Measurements from ENCODE around the gene MED28.
A peak's percentile ranks its signal among the peaks of the same experiment; 100 is the strongest.
"Not testable (repeated sequence)": the region's sequence is repeated elsewhere in the genome, so short reads cannot be mapped to it uniquely, and the experiment has no call there.

MED28 gene

DNA sequence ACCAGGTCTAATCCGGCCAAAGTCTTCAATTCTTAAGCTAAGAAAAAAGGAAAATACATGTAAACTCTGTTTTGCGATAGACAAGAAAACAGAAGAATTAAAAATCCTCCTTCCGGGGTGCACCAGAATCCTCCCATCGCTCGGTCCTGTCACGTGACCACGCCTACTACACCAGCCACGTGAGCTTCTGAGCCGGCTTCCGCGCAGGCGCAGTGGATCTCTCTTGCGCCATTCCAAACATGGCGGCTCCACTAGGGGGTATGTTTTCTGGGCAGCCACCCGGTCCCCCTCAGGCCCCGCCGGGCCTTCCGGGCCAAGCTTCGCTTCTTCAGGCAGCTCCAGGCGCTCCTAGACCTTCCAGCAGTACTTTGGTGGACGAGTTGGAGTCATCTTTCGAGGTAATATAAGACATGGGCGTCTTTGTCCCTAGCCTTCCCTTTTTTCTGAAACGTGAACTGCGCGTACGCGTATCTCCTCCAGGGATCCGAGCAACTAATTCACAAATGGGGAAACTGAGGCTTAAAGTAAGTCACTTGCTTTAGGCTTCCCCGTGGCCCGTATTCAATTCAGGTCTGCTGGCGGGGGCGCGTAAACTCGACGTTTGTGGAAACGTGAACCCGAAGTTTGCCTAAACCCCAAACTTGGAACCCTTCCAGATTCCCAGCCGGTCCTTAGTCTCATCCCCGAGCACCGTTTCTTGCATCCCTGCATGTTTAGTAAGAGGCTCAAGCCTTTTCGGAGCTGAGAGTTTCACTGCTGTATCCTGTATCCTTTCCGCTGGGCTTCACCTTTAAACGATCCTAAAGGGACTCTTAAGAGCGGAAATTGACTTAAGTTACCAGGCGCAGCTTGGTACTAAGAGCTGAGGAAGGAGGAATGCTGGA lies at the start of gene MED28:
Gene MED28 (plus strand): TSS at position 226 of the 884 bp plus-strand sequence. CDS start 14 bp downstream, at position 240.
- peak; percentile 84 for DNase-seq

GRCh38 chr4:17565846-17566245 lies 48.6 kb upstream of the MED28 start:
- DNase-seq = no peak

- no peak for DNase-seq
These were observed 47.2 kb upstream of the MED28 start for GRCh38 chr4:17567271-17567670.

DNA sequence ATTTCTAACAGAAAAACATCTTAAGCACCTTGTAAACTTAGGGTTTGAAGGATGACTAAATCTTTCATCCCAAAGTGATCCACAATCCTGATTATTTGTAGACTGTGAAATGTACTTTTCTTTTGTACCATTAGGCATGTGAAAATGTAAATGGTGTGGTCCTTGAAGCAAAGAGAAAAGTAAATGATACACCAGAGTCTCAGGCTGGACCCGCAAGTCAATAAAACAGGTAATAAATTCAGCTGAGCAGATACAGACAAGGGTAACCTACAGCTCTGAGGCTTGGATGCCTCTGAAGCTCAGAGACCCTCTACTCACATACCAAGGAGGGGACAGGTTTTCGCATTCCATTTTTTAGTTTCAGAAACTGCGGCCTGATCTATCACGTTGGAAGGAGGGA lies 40.2 kb upstream of the MED28 start:
- no peak for DNase-seq

GRCh38 chr4:17575177-17575576 lies 39.3 kb upstream of the MED28 start:
- not testable (repeated sequence) for DNase-seq

GRCh38 chr4:17576932-17577664 lies 37.3 kb upstream of the MED28 start, which contains the start of gene LAP3:
LAP3 (plus strand) TSS chr4:17577198; CDS start chr4:17577466, 268 bp downstream.
- DNase-seq = peak; percentile 78

- no peak for DNase-seq
These were observed 36.6 kb upstream of the MED28 start for GRCh38 chr4:17577665-17578481.

- no peak for DNase-seq
These were observed 36.0 kb upstream of the MED28 start for GRCh38 chr4:17578482-17578891.

DNA sequence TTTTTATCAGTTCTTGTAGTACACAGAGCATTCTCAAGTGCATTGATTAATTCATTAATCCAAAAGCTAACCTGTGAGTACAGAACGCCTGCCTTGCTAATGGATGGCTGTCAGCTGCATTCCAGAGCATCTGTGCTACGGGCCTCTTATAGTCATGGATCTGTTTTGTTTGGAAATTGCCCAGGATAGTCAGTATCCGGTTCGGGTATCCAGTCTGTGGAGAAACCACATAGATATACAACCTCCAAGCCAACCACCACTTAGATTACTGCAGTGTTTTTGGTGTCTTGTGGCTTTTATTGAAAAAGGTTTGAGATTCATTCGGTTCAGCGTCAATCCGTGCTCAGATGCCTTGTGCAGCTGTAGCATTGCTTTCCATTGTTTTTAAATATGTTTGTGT lies 33.5 kb upstream of the MED28 start:
- no peak for DNase-seq

GRCh38 chr4:17583276-17583675 lies 31.2 kb upstream of the MED28 start:
- DNase-seq = no peak

- no peak for DNase-seq
These were observed 30.5 kb upstream of the MED28 start for GRCh38 chr4:17583941-17584340.

GRCh38 chr4:17584521-17585213 lies 29.8 kb upstream of the MED28 start:
- no peak for DNase-seq

DNA sequence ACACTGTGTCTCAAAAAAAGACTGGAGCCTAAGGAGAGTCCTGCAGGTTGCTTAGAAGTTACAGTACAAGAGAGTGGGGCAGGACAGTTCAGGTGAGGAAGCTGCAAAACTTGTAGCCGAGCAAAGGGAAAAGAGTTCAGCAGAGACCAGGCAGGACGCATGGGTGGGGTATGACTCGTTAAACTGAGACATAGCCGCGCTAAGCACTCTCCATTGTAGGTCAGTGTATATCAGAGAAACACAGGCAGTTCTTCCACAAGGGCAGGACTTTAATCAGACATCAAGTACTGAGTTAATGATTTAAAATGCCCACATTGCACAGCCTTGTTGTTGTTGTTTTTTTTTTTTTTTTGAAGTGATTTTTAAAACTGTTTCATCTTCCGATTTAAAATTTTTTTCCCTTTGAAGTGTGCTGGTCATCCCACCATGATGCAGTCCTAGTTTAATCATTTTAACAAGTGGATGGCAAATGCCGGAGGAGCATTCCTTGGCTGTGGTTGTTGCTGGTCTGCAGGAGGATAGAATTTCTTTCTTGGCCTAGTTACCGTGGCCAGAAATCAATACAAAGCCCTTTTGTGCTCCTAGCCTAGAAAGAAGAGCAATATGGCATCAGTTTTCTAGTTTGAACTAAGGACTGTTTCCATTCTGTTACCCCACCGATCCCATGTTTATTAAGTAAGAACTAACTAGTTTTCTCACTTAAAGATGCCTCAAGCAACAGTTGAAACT lies 27.2 kb upstream of the MED28 start:
- no peak for DNase-seq

DNA sequence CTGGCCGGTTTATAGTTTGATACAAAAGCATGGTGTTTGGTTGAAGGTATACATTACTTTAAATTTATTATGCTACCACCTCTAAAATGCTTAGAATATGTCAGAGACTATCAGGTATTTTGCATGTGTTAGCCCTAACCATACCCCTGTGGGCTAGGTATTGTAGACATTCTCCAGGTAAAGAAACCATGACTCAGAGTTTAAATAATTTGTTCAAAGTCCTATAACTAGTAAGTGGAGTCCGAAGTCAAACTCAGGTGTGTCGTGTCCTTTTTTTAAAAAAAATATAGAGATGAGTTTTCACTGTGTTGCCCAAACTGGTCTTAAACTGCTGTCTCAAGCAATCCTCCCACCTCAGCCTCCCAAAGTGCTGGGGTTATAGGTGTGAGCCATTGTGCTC lies 25.1 kb upstream of the MED28 start:
- DNase-seq = no peak

GRCh38 chr4:17595471-17596005 lies 18.9 kb upstream of the MED28 start:
- no peak for DNase-seq

- DNase-seq = no peak
These were observed 16.9 kb upstream of the MED28 start for GRCh38 chr4:17597517-17597916.

DNA sequence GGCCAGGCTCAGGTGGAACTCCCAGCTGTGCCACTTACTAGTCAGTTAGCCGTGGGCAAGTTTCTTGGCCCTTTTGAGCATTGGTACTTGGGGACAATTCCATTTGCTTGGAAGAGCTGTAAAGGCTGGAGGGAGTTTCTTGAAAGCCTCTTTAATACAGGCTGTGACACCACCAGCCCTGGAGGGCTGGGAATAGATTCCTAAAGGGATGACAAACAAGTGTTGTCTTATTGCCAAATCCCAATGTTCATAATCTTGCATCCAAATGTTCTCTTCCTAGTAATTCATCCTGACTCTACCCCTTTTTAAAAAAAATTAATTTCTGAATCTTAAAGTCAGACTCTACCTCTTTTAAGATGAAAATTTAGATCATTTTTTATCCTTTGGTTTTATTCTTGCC lies 14.6 kb upstream of the MED28 start:
- no peak for DNase-seq

DNA sequence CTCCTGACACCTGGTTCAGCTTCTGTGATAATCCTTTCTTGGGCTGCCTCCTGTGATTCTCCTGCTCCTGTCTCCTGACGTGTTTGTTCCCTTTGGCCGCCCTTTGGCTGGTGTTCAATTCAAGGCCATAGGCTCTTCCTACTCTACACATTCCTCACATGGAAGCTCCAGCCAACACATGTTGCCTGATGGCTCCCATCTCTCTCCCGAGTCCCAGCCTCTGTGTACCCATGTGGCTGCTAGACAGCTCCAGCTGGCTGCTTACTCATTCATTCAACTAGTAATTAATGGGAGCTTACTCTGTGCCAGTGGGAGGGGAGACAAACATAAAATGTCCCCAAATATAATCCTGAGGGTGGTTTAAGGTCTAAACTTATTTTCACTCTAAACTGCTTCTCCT lies 9.2 kb upstream of the MED28 start:
- DNase-seq = no peak

DNA sequence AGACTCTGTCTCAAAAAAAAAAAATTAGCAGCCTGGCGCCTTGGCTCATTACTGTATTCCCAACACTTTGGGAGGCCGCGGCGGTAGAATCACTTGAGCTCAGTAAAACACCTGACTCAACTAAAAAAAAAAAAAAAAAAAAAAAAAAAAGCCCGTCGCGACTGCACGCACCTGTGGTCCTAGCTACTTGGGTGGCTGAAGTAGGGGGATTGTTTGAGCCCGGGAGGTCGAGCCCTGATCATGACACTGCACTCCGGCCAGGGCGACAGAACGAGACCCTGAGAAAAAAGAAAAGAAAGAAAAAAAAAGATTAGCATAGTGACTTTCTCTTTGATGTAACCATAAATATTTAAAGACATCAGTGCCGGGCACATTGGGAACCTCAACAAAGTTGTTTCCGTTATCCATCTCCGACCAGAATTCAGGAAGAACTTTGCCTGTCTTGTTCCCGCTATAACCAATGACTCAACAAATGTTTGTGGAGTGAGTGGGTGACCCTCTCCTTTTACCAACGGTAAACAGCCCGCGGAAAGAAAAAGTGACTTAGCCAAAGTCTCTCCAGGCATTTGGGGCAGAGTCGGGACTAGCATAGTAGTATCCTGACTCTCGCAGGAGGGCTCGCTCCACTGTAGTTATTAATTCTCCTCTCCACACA lies 553 bp upstream of the MED28 start:
- DNase-seq = no peak

DNA sequence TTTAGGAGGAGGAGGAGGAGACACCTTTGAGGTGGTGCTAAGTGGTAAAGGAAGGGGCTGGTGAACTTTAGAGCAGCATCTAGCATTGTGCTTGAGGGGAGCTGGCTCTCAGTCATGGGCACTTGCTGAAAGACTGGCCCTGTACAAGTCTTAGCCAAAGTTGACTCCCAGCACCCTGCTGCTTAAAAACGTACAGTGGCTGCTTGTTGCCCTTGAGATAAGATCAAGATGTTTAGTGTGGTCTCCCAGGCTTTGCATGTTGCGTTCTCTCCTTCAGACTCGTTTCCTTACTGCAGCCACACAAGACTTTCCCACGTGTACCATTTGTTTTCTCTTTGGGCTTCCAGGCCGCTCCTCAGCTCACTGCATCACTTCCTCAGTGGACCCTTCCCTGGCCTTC lies 1.8 kb downstream of the MED28 start:
- no peak for DNase-seq

DNA sequence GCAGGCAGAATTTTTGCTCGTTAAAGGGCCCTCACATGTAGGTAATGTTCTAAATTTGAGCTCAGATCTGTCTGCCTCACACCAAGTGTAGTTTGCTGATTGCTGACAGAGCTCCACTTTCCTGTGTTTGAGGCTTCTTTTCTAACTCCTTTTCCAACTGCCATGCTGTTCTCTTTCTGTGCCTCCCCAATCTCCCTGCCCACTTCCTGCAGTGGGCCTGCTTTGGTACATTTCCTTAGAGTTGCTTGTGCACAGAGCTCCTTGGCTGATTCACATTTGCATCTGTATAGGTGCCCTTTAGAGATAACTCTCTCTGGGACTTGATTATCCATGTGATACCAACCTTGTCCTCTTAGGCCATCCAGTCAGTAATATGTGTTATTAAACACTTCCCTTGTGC lies 4.5 kb downstream of the MED28 start:
- DNase-seq = no peak
